Measurements from ENCODE around the gene MMP11.

Gene MMP11

GRCh38 chr22:23781065-23781464 lies 8.4 kb downstream of the MMP11 start:
- DNase-seq (ENCODE audit: low read depth): no peak

- no peak for DNase-seq (ENCODE audit: low read depth)
Measured at GRCh38 chr22:23781511-23782183, 9.0 kb downstream of the MMP11 start.

GRCh38 chr22:23782252-23782651 lies 9.6 kb downstream of the MMP11 start:
- DNase-seq (ENCODE audit: low read depth): no peak

GRCh38 chr22:23782703-23783102 lies 10.1 kb downstream of the MMP11 start:
- DNase-seq (ENCODE audit: low read depth): no peak

GRCh38 chr22:23783265-23784150 lies 10.9 kb downstream of the MMP11 start:
- DNase-seq (ENCODE audit: low read depth): no peak

GRCh38 chr22:23784215-23784732 lies 11.6 kb downstream of the MMP11 start:
- DNase-seq (ENCODE audit: low read depth): no peak

- no peak for DNase-seq (ENCODE audit: low read depth)
Measured at GRCh38 chr22:23786261-23786710, 13.6 kb downstream of the MMP11 start.

- peak; percentile 85 for DNase-seq (ENCODE audit: low read depth)
Measured at GRCh38 chr22:23786752-23787599, 14.3 kb downstream of the MMP11 start, which contains the start of gene SMARCB1. SMARCB1 (plus strand) TSS chr22:23786966; CDS start chr22:23787170, 204 bp downstream.

GRCh38 chr22:23787600-23787896 lies 14.9 kb downstream of the MMP11 start:
- DNase-seq (ENCODE audit: low read depth): no peak

- no peak for DNase-seq (ENCODE audit: low read depth)
Measured at GRCh38 chr22:23787910-23788309, 15.3 kb downstream of the MMP11 start.

GRCh38 chr22:23789121-23789520 lies 16.5 kb downstream of the MMP11 start:
- DNase-seq (ENCODE audit: low read depth): no peak

- DNase-seq (ENCODE audit: low read depth): no peak
Measured at GRCh38 chr22:23789638-23790037, 17.0 kb downstream of the MMP11 start.

GRCh38 chr22:23790819-23791737 lies 18.4 kb downstream of the MMP11 start:
- DNase-seq (ENCODE audit: low read depth): no peak

GRCh38 chr22:23791738-23792645 lies 19.3 kb downstream of the MMP11 start:
- DNase-seq (ENCODE audit: low read depth): no peak

- DNase-seq (ENCODE audit: low read depth): no peak
Measured at GRCh38 chr22:23793326-23793725, 20.7 kb downstream of the MMP11 start.

- no peak for DNase-seq (ENCODE audit: low read depth)
Measured at GRCh38 chr22:23796461-23796860, 23.8 kb downstream of the MMP11 start.

- DNase-seq (ENCODE audit: low read depth): no peak
Measured at GRCh38 chr22:23800297-23801237, 27.9 kb downstream of the MMP11 start.

GRCh38 chr22:23801238-23801821 lies 28.7 kb downstream of the MMP11 start:
- DNase-seq (ENCODE audit: low read depth): no peak

Data from stimulated activated CD4-positive, alpha-beta T cell treated with anti-CD3 and anti-CD28 coated beads, Interleukin-2, amount 100 ng/mL, for 4 hours (primary cell).